ENCODE results near the gene BMS1. TPM values are rescaled to one million over a fixed set of nuclear protein-coding genes. Genes with fewer than 3 reads are reported as not detected.

Gene BMS1
- total and polyA plus RNA-seq, 2 of the 8 experiments (the other 6 are each of a cell fraction or from before 2014, with no cell fraction given): 3.7 to 34.6 TPM

DNA sequence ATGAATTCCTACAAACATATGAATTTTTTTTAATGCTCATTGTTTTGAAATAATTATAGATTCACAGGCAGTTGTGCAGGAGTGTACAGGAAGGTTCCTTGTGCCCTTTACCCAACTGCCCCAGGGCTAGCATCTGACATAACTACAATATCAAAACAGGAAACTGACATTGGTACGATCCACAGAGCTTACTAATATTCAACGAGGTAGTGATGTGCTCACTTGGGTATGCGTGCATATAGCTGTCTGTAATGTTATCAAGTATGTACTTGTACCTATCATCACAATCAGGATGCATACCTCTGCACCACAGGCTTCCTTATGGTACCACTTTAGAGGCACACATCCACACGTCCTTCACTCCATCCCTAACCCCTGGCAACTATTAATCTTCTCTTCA, 68.3 kb downstream of the BMS1 start:
- CTCF ChIA-PET (ENCODE audit: partially characterized antibody): interaction anchor here (1.0 kb wide), 1 partner anchor 229 kb away, joined by 3 read pairs; no protein-coding TSS in a partner anchor
- Histone ChIP-seq H3K79me2 (ENCODE audit: control insufficient read depth in 1 of 2, insufficient read depth in 2 of 2, low read length in 2 of 2) (no peaks in the 10 kb centered on the region), H4K91ac (replicated peaks; ENCODE audit: insufficient read length, low read length) (no peak overlapping the region), H3K23me2 (ENCODE audit: low read depth, low read length) (no peaks in the 10 kb centered on the region), H3K79me1 (ENCODE audit: low read depth, low read length) (no peaks in the 10 kb centered on the region), H2AFZ (ENCODE audit: low read length) (no peak overlapping the region), H3K4me3 (ENCODE audit: extremely low read depth in 1 of 4, insufficient read depth in 2 of 4, low read depth in 3 of 4, low read length in 4 of 4) (no peak overlapping the region), H3K4me1 (replicated peaks in 1 of 4; ENCODE audit: control insufficient read depth in 3 of 4, insufficient read depth in 4 of 4, low read length in 3 of 4) (no peaks in the 10 kb centered on the region), H3K4ac (replicated peaks; ENCODE audit: insufficient read length, low read depth, low read length) (no peak overlapping the region), H4K20me1 (replicated peaks in 1 of 2; ENCODE audit: control insufficient read depth in 1 of 2, insufficient read depth in 2 of 2, low read length in 2 of 2) (no peaks in the 10 kb centered on the region), H3K36me3 (ENCODE audit: control insufficient read depth in 2 of 4, insufficient read depth in 4 of 4, low read length in 3 of 4) (no peaks in the 10 kb centered on the region), H3K14ac (ENCODE audit: insufficient read length) (no peak overlapping the region), H3K4me2 (ENCODE audit: insufficient read depth in 1 of 2, low read depth in 2 of 2, low read length in 2 of 2) (no peak overlapping the region), H3K27ac (ENCODE audit: low read depth, low read length) (no peak overlapping the region), H4K8ac (ENCODE audit: extremely low read depth, insufficient read depth, low read length) (no peak overlapping the region), H4K5ac (ENCODE audit: insufficient read length, low read depth, low read length) (no peak overlapping the region), H3K23ac (ENCODE audit: insufficient read length) (no peak overlapping the region), H2AK5ac (ENCODE audit: low read depth, low read length) (no peak overlapping the region), H3K56ac (replicated peaks; ENCODE audit: insufficient read length, low read depth, low read length) (no peak overlapping the region), H3K27me3 (replicated peaks in 1 of 4; ENCODE audit: control insufficient read depth in 3 of 4, extremely low read depth in 1 of 4, insufficient read depth in 3 of 4, low read length in 3 of 4) (peaks cover 0 to under 1% (median 0%) of the 10 kb centered on the region in 4 experiments; a peak in 1 of 7 replicates), H2BK5ac (ENCODE audit: low read depth, low read length) (no peak overlapping the region), H3K9ac (replicated peaks in 1 of 4; ENCODE audit: extremely low read depth in 1 of 4, low read depth in 3 of 4, low read length in 3 of 4) (no peak overlapping the region), H2BK15ac (ENCODE audit: low read length) (no peak overlapping the region), H3K18ac (ENCODE audit: extremely low read depth, low read length) (no peak overlapping the region), H2BK120ac (replicated peaks; ENCODE audit: low read depth, low read length) (no peak overlapping the region), H2BK20ac (ENCODE audit: low read length) (no peak overlapping the region), H2BK12ac (ENCODE audit: low read depth, low read length) (no peak overlapping the region), H3K9me3 (ENCODE audit: insufficient read depth in 2 of 2, low read depth in 1 of 2, low read length in 1 of 2) (peaks cover 14 to 16% of the 10 kb centered on the region in 2 experiments)
- DNase-seq (ENCODE audit: low read depth in 1 of 2, low spot score in 2 of 2) (no peak), FAIRE-seq (no peak)
- WGBS, 2 experiments (ENCODE audit: extremely low coverage in 1 of 2, insufficient coverage in 1 of 2, insufficient read length in 1 of 2, insufficient replicate concordance in 2 of 2, low coverage in 1 of 2, low lambda C conversion rate in 2 of 2, missing lambda C conversion rate in 1 of 2): 67% methylated on average over 4 of the region's 4 CpGs; no CpG with 5 or more reads in 1 of the 2 experiments
- TF ChIP-seq FOSL1 (IDR thresholded peaks at IDR 0.05; ENCODE audit: insufficient read depth, low read depth, low read length): no peak
- TF ChIP-seq TAF1 (IDR thresholded peaks at IDR 0.05; ENCODE audit: low read depth, low read length): no peak
- no peak for TF ChIP-seq SIX5 (IDR thresholded peaks at IDR 0.05; ENCODE audit: low read depth, low read length)
- TF ChIP-seq, protein P1, sequence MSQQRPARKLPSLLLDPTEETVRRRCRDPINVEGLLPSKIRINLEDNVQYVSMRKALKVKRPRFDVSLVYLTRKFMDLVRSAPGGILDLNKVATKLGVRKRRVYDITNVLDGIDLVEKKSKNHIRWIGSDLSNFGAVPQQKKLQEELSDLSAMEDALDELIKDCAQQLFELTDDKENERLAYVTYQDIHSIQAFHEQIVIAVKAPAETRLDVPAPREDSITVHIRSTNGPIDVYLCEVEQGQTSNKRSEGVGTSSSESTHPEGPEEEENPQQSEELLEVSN (IDR thresholded peaks at IDR 0.05): no peak
- no peak for TF ChIP-seq RBBP5 (IDR thresholded peaks at IDR 0.05; ENCODE audit: borderline replicate concordance, low read depth, low read length)
- TF ChIP-seq SRF (IDR thresholded peaks at IDR 0.05; ENCODE audit: low read depth, low read length): no peak
- no peak for TF ChIP-seq NRF1 (IDR thresholded peaks at IDR 0.05; ENCODE audit: low read depth, low read length)
- no peak for TF ChIP-seq SP1 (IDR thresholded peaks at IDR 0.05; ENCODE audit: low read depth, low read length)
- no peak for TF ChIP-seq EZH2 (IDR thresholded peaks at IDR 0.05; ENCODE audit: low read depth, low read length, severe bottlenecking)
- no peak for TF ChIP-seq SIRT6 (IDR thresholded peaks at IDR 0.05; ENCODE audit: low read length)
- no peak for TF ChIP-seq TEAD4 (IDR thresholded peaks at IDR 0.05; ENCODE audit: low read depth, low read length)
- no peak for TF ChIP-seq HDAC2 (IDR thresholded peaks at IDR 0.05; ENCODE audit: borderline replicate concordance in 1 of 2, low read depth in 2 of 2, low read length in 2 of 2)
- no peak for TF ChIP-seq SAP30 (IDR thresholded peaks at IDR 0.05; ENCODE audit: insufficient read depth, insufficient replicate concordance, low read length)
- POLR2A ChIA-PET (ENCODE audit: partially characterized antibody): no interaction called here
